Stimulated activated CD4-positive, alpha-beta T cell treated with anti-CD3 and anti-CD28 coated beads, TNF-alpha, amount 100 ng/mL, for 24 hours (primary cell): Measurements from ENCODE around the gene CBLIF.
"Not testable (repeated sequence)": the region's sequence is repeated elsewhere in the genome, so short reads cannot be mapped to it uniquely, and the experiment has no call there.

Source experiments
- DNase-seq, 3 experiments: peaks; one replicate each; pipeline ENCODE4 v3.0.0-alpha.2; 2020; ENCODE audit warnings: low read depth in 3 of 3

CBLIF gene

GRCh38 chr11:59845399-59845798, at the start of gene CBLIF:
Gene CBLIF, minus strand, starts transcription at chr11:59845499. Its CDS starts 46 bp downstream, at chr11:59845453.
- no peak for DNase-seq

GRCh38 chr11:59894616-59895015, 49.3 kb upstream of the CBLIF start:
- no peak for DNase-seq

- DNase-seq, result no peak
Measured at GRCh38 chr11:59891781-59892181, 46.5 kb upstream of the CBLIF start.

GRCh38 chr11:59887156-59887555, 41.9 kb upstream of the CBLIF start:
- DNase-seq, result not testable (repeated sequence)

GRCh38 chr11:59883597-59883996, 38.3 kb upstream of the CBLIF start:
- no peak for DNase-seq

- no peak for DNase-seq
Measured at GRCh38 chr11:59879567-59879966, 34.3 kb upstream of the CBLIF start.

GRCh38 chr11:59878575-59878974, 33.3 kb upstream of the CBLIF start, which contains the start of gene OOSP3:
Gene OOSP3, plus strand, starts transcription at chr11:59878782. Its CDS starts 27 bp downstream, at chr11:59878809.
- DNase-seq, result no peak

GRCh38 chr11:59877784-59878183, 32.5 kb upstream of the CBLIF start:
- DNase-seq, result no peak

GRCh38 chr11:59877325-59877724, 32.0 kb upstream of the CBLIF start:
- DNase-seq, result no peak

- no peak for DNase-seq
Measured at GRCh38 chr11:59875856-59876519, 30.7 kb upstream of the CBLIF start.

- no peak for DNase-seq
Measured at GRCh38 chr11:59872076-59872475, 26.8 kb upstream of the CBLIF start.

GRCh38 chr11:59867946-59868345, 22.6 kb upstream of the CBLIF start:
- DNase-seq, result no peak

- no peak for DNase-seq
Measured at GRCh38 chr11:59866836-59867235, 21.5 kb upstream of the CBLIF start.

GRCh38 chr11:59866397-59866796, 21.1 kb upstream of the CBLIF start, which contains the start of gene TCN1:
Gene TCN1, minus strand, starts transcription at chr11:59866487. Its CDS starts 17 bp downstream, at chr11:59866470.
- no peak for DNase-seq

GRCh38 chr11:59865031-59865430, 19.7 kb upstream of the CBLIF start:
- DNase-seq, result no peak

GRCh38 chr11:59862252-59862651, 17.0 kb upstream of the CBLIF start:
- DNase-seq, result no peak

- DNase-seq, result no peak
Measured at GRCh38 chr11:59859673-59860072, 14.4 kb upstream of the CBLIF start.

GRCh38 chr11:59857439-59858434, 12.4 kb upstream of the CBLIF start:
- DNase-seq, result peak in 1 of 3 experiments; percentile 7

- DNase-seq, result no peak
Measured at GRCh38 chr11:59854871-59855270, 9.6 kb upstream of the CBLIF start.

- not testable (repeated sequence) for DNase-seq
Measured at GRCh38 chr11:59851416-59851815, 6.1 kb upstream of the CBLIF start.

- not testable (repeated sequence) for DNase-seq
Measured at GRCh38 chr11:59849551-59849950, 4.3 kb upstream of the CBLIF start.

- DNase-seq, result no peak
Measured at GRCh38 chr11:59849129-59849528, 3.8 kb upstream of the CBLIF start.

- DNase-seq, result not testable (repeated sequence)
Measured at GRCh38 chr11:59848439-59848838, 3.1 kb upstream of the CBLIF start.
